Caki2 (cell line): ENCODE results near the gene PRR23B. TPM values are rescaled to one million over a fixed set of nuclear protein-coding genes. Genes with fewer than 3 reads are reported as not detected.
"Not testable (repeated sequence)": the region's sequence is repeated elsewhere in the genome, so short reads cannot be mapped to it uniquely, and the experiment has no call there.

Experiments
- DNase-seq: peaks from one replicate; pipeline ENCODE4 v3.0.0-alpha.2; 2015; ENCODE audit warnings: low read depth
- in situ Hi-C: cut with HindIII; loops from 2 replicates; pipeline ENCODE4 v1.10.0; 2016; ENCODE audit warnings: low sequenced_read_pairs, low pct_unique_long_range_greater_than_20kb, mixed read lengths
- total RNA-seq: library from RNA; depleted of rRNA; stranded (reverse); fragments of >200 nt; shearing (Covaris generic); gene quantifications from 2 replicates; pipeline ENCODE4 v1.2.3, GENCODE V29; 2014; ENCODE audit warnings: low replicate concordance; rRNA removed

PRR23B gene
- total RNA-seq, result not detected in 2 replicates

GRCh38 chr3:139020868-139021234, at the start of gene PRR23B:
PRR23B (minus strand) TSS chr3:139020926; CDS start chr3:139020661, 265 bp downstream.
- DNase-seq, result no peak
- in situ Hi-C loops, result no loop called here

- no peak for DNase-seq
These were observed 42.2 kb upstream of the PRR23B start for GRCh38 chr3:139062918-139063317.

GRCh38 chr3:139052802-139053600, 32.3 kb upstream of the PRR23B start:
- no peak for DNase-seq
- in situ Hi-C loops, result no loop called here

More at GRCh38 chr3:139062918-139063317, 42.2 kb upstream of the PRR23B start:
- in situ Hi-C loops, result no loop called here

- in situ Hi-C loops, result no loop called here
- DNase-seq, result no peak
These were observed 23.9 kb upstream of the PRR23B start, which contains the start of gene PRR23C for GRCh38 chr3:139044366-139045210. PRR23C (minus strand) TSS chr3:139044892; CDS start chr3:139044620, 272 bp downstream.

GRCh38 chr3:139043554-139044365, 23.0 kb upstream of the PRR23B start:
- in situ Hi-C loops, result no loop called here
- no peak for DNase-seq

- DNase-seq, result no peak
- in situ Hi-C loops, result no loop called here
These were observed 16.8 kb upstream of the PRR23B start for GRCh38 chr3:139037478-139037877.

GRCh38 chr3:139032326-139033002, 11.7 kb upstream of the PRR23B start:
- no peak for DNase-seq
- in situ Hi-C loops, result no loop called here

GRCh38 chr3:139030576-139030975, 9.8 kb upstream of the PRR23B start:
- in situ Hi-C loops, DNase-seq: not testable (repeated sequence)

GRCh38 chr3:139024968-139025367, 4.2 kb upstream of the PRR23B start:
- DNase-seq, result no peak
- in situ Hi-C loops, result no loop called here

GRCh38 chr3:139020036-139020867, 474 bp downstream of the PRR23B start:
- no peak for DNase-seq
- in situ Hi-C loops, result no loop called here

- in situ Hi-C loops, result no loop called here
- no peak for DNase-seq
These were observed 4.2 kb downstream of the PRR23B start for GRCh38 chr3:139016430-139017048.

- DNase-seq, result no peak
- in situ Hi-C loops, result no loop called here
These were observed 14.5 kb downstream of the PRR23B start, which contains the start of gene PRR23A for GRCh38 chr3:139006051-139006716. PRR23A (minus strand) TSS chr3:139006268; CDS start chr3:139006268, 0 bp downstream.

GRCh38 chr3:139005356-139005993, 15.3 kb downstream of the PRR23B start:
- in situ Hi-C loops, result no loop called here
- no peak for DNase-seq

GRCh38 chr3:138995706-138996105, 25.0 kb downstream of the PRR23B start:
- in situ Hi-C loops, result no loop called here
- DNase-seq, result no peak

- in situ Hi-C loops, result no loop called here
- DNase-seq, result no peak
These were observed 33.5 kb downstream of the PRR23B start for GRCh38 chr3:138987181-138987580.

- DNase-seq, result no peak
- in situ Hi-C loops, result no loop called here
These were observed 34.8 kb downstream of the PRR23B start for GRCh38 chr3:138985932-138986331.
